SH-SY5Y (cell line): ENCODE measurements around the gene PDE4B.

Source experiments
- GATA2 ChIP-seq: IDR thresholded peaks from 2 replicates; pipeline ENCODE4 v1.6.1; 2011; ENCODE audit warnings: mild to moderate bottlenecking, low read depth, low read length
- GATA3 ChIP-seq: IDR thresholded peaks from 2 replicates; pipeline ENCODE4 v1.6.1; 2011; ENCODE audit warnings: low read depth, mild to moderate bottlenecking, low read length, moderate library complexity

DNA sequence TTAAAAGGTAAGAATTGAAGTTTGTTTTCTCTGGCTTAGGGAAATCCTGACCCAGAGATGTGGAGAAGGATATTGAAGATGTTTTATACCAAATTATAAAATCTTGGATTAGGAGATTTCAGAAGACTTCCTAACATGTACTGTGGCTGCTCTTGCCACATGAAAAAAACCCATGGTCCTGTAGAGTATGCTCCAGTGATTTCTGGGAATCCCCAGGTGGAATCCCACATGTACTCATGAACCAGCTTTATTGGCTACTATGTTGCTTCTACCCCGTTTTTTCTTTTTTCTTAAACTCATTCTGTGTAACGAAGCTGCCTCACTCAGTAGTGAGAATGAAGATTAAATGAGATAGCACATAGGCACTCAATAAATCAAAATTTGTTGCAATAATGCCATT lies 608.5 kb downstream of the PDE4B start:
- TF ChIP-seq GATA2 (no peak), GATA3 (no peak)
